DMS53 treated with DMSO at 0.1 percent for 48 hours (cell line): ENCODE measurements around the gene C19orf44.

Experiments used
- DNase-seq: peaks from one replicate; lab custom pipeline; 2025; ENCODE audit not compliant: unreplicated experiment; lab: John Stamatoyannopoulos, UW

C19orf44 gene

GRCh38 chr19:16516381-16516780 lies 20.2 kb downstream of the C19orf44 start:
- no peak for DNase-seq

DNA sequence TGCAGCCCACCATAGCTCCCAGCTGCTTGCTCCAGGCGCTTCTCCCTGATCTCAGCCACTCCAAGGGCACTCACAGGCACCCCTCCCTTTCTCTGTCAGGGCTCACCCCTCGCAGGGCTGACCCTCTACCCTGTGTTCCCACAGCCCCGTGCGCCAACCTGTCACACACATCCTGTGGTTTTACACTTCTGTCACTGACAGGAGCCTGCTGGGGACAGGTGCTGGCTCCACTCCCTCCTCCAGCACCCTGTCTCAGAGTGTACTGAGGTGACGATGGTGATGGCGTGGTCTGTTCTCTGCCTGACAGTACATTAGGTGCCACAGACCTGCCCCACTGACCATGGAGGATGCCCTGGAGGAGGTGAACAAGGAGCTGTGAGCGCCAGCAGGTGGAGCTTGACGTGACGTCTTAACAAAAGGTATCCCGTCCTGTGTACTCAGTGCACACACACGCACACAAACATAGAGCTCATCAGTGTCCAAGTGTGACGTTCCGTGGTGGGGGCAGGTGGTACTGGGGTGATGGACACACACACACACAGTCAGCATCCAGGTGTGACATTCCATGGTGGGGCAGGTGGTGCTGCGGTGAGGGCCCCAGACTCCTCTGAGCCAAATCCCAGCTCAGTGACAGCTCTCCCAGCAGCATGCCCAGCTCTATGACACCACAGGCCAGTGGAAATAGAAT lies 20.9 kb downstream of the C19orf44 start:
- no peak for DNase-seq

DNA sequence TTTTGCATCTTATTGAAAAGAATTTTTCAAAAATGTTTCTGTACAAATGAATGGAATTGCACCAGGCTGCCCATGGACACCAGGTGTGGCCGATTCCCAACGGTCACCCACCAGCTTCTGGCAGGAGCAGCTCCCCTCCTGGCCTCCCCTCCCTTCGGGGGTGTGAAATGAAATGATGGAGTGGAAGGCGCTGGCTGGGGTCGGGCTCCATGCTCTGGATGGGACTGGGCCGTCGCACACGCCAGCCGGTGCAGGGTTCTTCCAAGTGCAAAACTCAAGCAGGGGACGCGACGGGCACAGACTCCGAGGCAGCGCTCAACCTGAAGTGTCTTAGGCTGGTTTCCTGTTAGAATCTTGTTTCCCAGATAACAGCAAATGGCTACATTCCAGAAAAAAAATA lies 21.9 kb downstream of the C19orf44 start:
- no peak for DNase-seq

DNA sequence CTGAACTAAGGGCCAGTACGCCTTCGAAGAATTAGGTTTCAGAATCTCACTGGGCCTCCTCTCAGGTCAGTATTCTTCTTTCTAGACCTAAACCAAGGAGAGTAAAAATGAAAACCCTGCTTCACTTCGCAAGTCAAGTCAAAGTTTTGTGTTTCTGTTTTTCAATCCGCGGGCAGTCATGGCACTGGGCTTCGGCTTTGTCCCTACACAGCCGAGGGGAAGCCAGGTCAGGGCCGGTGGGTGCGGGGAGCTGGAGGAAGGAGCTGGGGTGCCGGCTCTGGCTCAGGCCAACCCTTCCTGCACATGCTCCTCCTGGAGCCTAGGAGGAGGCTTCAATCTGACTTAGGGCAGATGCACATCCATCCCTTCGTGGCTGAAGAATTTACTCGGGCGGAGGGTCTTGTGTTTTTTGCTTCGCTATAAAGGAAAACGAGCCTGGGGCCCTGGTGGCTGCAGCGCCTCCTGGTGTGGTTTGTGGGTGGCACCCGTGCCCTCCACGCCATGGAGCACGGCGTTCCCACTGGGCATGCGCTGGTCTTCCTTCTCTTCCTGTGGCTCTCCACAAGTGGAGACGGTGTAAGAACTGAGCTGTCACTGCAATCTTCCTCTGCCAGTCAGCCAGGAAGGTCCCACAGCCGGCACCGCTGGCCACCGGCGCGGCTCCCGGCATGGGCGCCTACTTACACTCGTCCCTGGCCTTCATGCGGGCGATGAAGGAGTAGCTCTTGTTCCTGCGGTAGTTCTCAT lies 22.5 kb downstream of the C19orf44 start:
- no peak for DNase-seq

DNA sequence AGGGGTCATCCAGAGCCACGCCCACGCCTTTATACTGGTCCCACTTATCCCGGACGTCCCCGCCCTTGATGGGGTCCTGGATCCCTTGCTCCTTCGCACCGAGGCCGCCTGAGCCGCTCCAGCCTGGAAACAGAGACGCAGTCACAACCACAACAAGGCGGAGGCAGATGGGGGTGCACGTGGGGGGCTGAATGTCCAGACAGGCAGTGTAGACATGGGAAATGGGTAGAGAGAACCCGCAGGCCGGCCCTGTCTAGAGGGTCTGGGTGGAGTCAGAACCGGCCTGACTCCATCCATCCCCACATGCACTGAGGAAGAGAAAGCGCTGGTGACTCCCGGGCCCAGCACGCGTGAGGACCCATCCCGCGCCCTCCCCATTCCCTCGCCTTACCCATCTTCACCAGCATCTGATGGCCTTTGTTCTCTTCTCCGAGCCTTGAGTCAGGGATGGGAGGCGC lies 23.1 kb downstream of the C19orf44 start:
- no peak for DNase-seq

GRCh38 chr19:16520074-16520973 lies 24.1 kb downstream of the C19orf44 start:
- no peak for DNase-seq

DNA sequence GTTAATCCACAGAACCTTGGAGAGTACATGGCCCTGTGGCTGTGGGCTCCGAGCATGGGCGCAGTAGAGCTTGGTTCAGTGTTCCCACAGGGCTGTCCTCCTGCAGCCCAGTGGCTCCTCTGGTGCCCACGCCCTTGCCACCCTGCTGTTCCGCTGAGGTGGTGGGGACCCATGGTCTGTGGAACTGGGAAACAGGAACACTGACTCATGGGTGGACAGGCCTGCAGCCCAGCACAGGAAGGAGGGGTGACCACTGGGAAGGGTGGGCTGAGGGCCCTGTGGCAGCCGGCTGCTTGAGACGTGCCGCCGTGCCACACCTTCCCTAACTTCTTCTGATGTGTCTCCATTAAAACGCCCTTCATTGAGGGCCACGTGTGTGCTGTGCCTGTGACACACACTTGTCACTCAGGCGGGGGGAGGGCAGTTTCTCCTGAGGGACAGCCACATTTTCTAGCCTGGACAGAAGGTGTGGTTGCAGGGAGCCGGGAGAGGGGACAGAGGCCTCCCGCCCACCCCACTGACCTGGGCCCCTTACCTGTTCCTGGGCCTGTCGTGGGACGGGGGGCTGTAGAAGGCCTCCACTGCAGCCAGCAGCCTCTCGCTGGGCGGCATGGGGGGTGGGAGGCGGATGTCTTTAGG lies 24.9 kb downstream of the C19orf44 start:
- no peak for DNase-seq

GRCh38 chr19:16521715-16522289 lies 25.6 kb downstream of the C19orf44 start:
- DNase-seq, result no peak

GRCh38 chr19:16522559-16523377 lies 26.6 kb downstream of the C19orf44 start:
- no peak for DNase-seq

DNA sequence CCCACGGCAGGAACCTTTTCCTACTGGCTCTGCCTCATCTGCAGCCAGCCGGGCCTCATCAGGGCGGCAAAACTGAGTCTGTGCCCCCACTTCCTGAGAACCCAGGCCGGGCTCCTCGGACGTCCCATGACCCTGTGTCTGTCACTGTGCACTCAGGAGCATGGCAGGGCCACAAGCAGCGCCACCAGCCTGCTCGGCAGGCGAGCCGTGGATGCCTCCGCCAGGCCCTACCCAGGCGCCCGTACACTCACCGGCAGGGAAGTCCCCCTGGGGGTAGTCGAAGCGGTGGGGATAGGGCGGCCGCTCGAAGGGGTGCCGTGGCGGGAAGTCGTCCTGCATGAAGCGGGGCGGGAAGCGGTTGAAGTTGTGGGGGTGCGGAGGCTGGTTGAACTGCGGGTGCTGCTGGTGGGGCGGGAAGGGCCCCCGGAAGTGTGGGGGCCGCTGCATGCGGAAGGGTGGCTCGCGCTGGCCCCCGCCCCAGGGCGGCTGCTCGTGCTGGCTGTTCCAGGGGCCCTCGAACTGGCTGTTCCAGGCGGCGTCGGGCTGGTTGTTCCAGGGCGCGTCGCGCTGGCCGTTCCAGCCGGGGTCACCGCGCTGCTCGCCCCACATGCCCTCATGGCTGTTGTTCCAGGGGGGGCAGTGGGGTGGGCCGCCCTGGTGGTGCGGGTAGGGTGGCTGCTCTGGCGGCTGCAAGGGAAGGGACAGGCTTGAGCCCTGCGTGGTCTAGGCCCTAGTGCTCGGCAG lies 29.0 kb downstream of the C19orf44 start:
- DNase-seq, result no peak

DNA sequence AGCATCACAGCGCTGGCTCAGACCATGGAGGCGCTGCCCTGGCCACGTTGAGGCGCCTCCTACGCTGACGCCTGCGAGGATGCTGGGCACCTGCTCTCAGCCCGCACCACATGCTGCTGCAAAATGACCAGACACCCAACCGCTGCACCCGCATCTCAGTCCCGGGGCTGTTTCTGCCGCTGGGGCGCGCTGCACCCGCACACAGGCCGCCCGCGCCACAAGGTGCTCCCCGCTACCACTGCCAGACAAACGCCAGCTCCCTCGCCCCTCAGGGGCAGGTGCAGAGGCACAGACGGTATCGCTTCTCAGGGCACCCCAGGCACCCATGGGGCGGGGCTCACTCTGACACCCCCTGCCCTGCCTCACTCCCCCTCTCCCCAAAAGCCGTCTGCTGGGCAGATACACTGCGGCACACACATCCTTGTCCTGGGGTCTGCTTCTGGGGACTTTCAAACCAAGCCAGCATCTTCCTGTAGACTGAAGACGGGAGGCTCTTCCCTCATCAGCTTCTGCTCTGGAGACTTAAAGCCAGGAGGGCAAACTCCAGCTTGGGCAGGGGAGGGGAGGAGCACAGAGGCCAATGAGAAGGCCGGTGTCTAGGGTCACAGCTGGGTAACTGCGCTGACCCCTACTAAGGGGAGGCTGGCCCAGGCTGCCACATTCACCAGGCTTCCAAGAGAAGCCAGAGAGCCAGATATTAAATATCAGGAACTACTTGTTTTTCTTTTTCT lies 29.7 kb downstream of the C19orf44 start:
- DNase-seq, result no peak

DNA sequence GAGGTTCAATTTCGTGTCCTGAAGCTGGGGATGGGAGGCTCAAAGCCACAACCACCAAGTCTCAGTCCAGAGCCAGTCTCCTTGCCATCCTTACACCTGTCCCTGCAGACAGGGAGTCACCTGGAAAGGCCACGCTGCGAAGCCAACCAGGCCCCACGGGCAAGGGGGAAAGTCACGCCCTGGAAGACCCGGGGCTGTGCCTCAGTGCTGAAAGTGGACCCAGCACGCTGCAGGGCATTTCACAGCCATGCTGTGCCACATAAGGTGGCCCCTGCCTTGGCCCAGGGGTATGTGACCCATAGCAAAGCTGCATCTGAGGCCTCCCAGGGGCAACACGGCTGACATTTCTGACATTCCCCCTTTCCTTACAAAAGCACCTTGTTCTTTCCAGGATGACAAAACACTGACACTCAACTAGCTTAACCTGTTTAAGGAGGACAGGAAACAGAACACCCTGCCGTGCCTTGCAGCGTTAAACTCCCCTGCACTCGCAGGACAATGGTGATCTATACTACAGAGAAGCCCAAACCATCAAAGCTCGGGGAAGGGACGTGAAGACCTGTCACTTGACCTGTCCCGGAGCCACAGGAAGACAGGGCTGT lies 31.2 kb downstream of the C19orf44 start:
- DNase-seq, result no peak

- no peak for DNase-seq
Measured at GRCh38 chr19:16527971-16528521, 31.9 kb downstream of the C19orf44 start.

GRCh38 chr19:16529466-16530144 lies 33.4 kb downstream of the C19orf44 start:
- no peak for DNase-seq

- no peak for DNase-seq
Measured at GRCh38 chr19:16530540-16531379, 34.6 kb downstream of the C19orf44 start.

GRCh38 chr19:16531380-16531669 lies 35.1 kb downstream of the C19orf44 start:
- no peak for DNase-seq
